Right atrium auricular region (tissue), 2 donors: ENCODE measurements around the gene SPAG5. TPM values are rescaled to one million over a fixed set of nuclear protein-coding genes. Genes with fewer than 3 reads are reported as not detected.

Experiments used
- DNase-seq: peaks from one replicate; pipeline ENCODE4 v3.0.0-alpha.2; 2019; ENCODE audit warnings: low spot score
- H3K27ac ChIP-seq, 2 donors: fragments of 200-600 bp; sonication (generic); 1 replicate in 1 of 2; 2 replicates in 1 of 2; pipeline ENCODE4 v1.5.1; 2016 to 2019
- H3K27me3 ChIP-seq, 2 donors: fragments of 200-600 bp; sonication (generic); one replicate each; pipeline versions ENCODE4 v1.5.1 to v1.6.0; 2017 to 2019
- H3K36me3 ChIP-seq: fragments of 200-600 bp; sonication (generic); one replicate; pipeline ENCODE4 v1.5.1; 2016
- H3K4me1 ChIP-seq, 2 donors: fragments of 200-600 bp; sonication (generic); one replicate each; pipeline versions ENCODE4 v1.5.1 to v1.6.0; 2017 to 2019
- H3K4me3 ChIP-seq, 2 donors: fragments of 200-600 bp; sonication (generic); 1 replicate in 1 of 2; 2 replicates in 1 of 2; pipeline ENCODE4 v1.5.1; 2017 to 2019; ENCODE audit warnings: mild to moderate bottlenecking in 1 of 2, moderate library complexity in 1 of 2
- H3K9me3 ChIP-seq, 2 donors: fragments of 200-600 bp; sonication (generic); one replicate each; pipeline ENCODE4 v1.5.1; 2019
- total RNA-seq, 2 donors: library from RNA; depleted of rRNA; stranded (reverse); fragments of >200 nt; gene quantifications; one replicate each; pipeline ENCODE4 v1.1.0, GENCODE V29; 2016
- TF ChIP-seq, protein P1 (sequence below), 2 donors: fragments of 200-600 bp; sonication (generic); IDR thresholded peaks; one replicate each; pipeline ENCODE4 v1.5.1; 2019; ENCODE audit warnings: antibody characterized with exemption in 2 of 2

SPAG5 gene, protein sequence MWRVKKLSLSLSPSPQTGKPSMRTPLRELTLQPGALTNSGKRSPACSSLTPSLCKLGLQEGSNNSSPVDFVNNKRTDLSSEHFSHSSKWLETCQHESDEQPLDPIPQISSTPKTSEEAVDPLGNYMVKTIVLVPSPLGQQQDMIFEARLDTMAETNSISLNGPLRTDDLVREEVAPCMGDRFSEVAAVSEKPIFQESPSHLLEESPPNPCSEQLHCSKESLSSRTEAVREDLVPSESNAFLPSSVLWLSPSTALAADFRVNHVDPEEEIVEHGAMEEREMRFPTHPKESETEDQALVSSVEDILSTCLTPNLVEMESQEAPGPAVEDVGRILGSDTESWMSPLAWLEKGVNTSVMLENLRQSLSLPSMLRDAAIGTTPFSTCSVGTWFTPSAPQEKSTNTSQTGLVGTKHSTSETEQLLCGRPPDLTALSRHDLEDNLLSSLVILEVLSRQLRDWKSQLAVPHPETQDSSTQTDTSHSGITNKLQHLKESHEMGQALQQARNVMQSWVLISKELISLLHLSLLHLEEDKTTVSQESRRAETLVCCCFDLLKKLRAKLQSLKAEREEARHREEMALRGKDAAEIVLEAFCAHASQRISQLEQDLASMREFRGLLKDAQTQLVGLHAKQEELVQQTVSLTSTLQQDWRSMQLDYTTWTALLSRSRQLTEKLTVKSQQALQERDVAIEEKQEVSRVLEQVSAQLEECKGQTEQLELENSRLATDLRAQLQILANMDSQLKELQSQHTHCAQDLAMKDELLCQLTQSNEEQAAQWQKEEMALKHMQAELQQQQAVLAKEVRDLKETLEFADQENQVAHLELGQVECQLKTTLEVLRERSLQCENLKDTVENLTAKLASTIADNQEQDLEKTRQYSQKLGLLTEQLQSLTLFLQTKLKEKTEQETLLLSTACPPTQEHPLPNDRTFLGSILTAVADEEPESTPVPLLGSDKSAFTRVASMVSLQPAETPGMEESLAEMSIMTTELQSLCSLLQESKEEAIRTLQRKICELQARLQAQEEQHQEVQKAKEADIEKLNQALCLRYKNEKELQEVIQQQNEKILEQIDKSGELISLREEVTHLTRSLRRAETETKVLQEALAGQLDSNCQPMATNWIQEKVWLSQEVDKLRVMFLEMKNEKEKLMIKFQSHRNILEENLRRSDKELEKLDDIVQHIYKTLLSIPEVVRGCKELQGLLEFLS
- 1 to 10 TPM in 1 of 2 donors, under 1 TPM in 1; 0.98 to 1.1 TPM for total RNA-seq

DNA sequence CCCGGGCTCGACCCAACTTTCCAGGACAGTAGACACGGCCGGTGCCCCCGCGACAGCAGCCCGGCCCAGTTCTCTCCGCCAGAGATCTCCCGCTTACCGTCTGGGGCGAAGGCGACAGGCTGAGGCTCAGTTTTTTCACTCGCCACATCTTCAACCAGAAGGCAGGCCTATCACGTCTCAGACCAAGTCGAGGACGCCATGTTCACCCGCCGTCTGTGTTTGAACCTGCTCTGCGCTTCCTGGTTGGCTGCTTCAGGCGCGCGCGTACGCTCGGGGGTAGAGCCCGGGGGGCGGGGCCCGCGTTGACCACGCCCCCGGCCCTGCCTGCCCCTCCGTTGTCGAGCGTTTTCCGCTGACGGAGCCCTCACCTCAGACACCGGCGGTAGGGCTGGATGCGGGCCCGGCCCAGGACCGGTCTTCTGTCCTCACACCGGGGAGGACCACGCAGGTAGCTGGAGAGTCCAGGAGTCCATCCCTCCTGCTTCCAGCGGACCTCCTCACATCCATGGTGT lies at the start of gene SPAG5:
Gene SPAG5, minus strand, starts transcription at position 227 of the 512 bp plus-strand sequence. Its CDS starts 79 bp downstream, at position 148.
- TF ChIP-seq, protein P1, sequence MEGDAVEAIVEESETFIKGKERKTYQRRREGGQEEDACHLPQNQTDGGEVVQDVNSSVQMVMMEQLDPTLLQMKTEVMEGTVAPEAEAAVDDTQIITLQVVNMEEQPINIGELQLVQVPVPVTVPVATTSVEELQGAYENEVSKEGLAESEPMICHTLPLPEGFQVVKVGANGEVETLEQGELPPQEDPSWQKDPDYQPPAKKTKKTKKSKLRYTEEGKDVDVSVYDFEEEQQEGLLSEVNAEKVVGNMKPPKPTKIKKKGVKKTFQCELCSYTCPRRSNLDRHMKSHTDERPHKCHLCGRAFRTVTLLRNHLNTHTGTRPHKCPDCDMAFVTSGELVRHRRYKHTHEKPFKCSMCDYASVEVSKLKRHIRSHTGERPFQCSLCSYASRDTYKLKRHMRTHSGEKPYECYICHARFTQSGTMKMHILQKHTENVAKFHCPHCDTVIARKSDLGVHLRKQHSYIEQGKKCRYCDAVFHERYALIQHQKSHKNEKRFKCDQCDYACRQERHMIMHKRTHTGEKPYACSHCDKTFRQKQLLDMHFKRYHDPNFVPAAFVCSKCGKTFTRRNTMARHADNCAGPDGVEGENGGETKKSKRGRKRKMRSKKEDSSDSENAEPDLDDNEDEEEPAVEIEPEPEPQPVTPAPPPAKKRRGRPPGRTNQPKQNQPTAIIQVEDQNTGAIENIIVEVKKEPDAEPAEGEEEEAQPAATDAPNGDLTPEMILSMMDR (IDR thresholded peaks at IDR 0.05): no peak
- Histone ChIP-seq H3K9me3 (no peaks in the 10 kb centered on the region), H3K27ac (peak within 1 kb of the TSS; percentile 93 to 96), H3K36me3 (no peaks in the 10 kb centered on the region), H3K27me3 (no peaks in the 10 kb centered on the region), H3K4me3 (peak within 1 kb of the TSS; percentile 48 to 70), H3K4me1 (peaks cover 0 to 17% of the 10 kb centered on the region in 2 donors)
- DNase-seq: peak; percentile 95

DNA sequence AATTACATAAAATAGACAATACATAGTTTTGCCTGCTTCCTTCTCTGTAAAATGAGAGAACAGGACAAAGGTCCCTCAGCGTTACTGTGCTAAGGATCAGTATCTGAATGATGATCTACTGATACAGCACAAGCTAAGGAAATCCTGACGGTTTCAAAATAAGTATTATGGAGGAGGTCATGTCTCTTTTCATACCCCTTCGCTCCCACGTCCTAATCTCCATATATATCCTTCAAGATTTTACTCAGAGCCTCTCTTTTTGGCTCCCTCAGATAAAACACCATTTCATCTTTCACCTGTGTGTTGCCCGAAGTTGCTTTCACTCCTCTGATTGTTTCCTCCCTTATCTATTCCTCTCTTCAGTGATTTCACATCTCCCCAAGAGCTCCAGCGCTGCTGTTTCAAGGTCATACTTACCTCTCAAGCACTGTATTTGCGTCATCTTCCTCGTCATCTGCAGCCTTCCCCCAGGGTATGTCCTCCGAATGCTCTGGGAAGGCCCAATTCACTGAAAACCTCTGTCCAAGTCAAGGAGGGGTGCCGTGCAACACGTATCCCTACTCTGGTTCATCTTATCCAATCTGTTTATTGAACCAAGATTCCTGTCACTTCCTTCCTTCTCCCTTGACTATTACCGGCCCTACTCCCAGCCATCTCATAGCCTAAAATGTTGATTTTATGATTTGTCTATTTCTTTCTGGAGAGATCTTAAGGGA lies 47.4 kb upstream of the SPAG5 start:
- Histone ChIP-seq H3K4me3 (peak overlapping the region; percentile 18), H3K4me1 (peaks cover 0 to 43% of the 10 kb centered on the region in 2 donors)

DNA sequence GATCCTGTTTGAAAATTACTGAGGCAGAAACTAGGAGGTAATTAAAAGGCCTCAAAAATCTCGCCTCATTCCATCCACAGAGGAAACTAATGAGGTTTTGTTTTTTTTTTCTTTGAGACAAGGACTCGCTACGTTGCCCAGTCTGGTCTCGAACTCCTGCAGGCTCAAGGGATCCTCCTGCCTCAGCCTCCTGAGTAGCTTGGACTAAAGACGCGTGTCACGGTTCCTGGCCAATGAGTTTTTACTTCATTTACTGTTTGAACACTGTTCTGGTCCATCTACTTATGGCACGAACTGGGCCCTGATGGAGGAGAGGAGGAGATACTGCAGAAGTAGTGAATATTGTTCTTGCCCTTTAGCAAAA lies 46.7 kb upstream of the SPAG5 start:
- H3K27me3 ChIP-seq: no peaks in the 10 kb centered on the region
- peak overlapping the region; percentile 91 to 97 for H3K27ac ChIP-seq
- peaks cover 32% of the 10 kb centered on the region for H3K36me3 ChIP-seq
- H3K4me1 ChIP-seq: peaks cover 0 to 43% of the 10 kb centered on the region in 2 donors
- TF ChIP-seq, protein P1 (IDR thresholded peaks at IDR 0.05): no peak
- H3K4me3 ChIP-seq: peak overlapping the region; percentile 91 to 96
- DNase-seq: no peak
- H3K9me3 ChIP-seq: no peaks in the 10 kb centered on the region

More for the DNA sequence above, 47.4 kb upstream of the SPAG5 start:
- no peak for DNase-seq
- no peaks in the 10 kb centered on the region for H3K9me3 ChIP-seq
- H3K27ac ChIP-seq: peak overlapping the region; percentile 91 to 97
- TF ChIP-seq, protein P1 (IDR thresholded peaks at IDR 0.05): no peak
- no peaks in the 10 kb centered on the region for H3K27me3 ChIP-seq
- peaks cover 30% of the 10 kb centered on the region for H3K36me3 ChIP-seq

DNA sequence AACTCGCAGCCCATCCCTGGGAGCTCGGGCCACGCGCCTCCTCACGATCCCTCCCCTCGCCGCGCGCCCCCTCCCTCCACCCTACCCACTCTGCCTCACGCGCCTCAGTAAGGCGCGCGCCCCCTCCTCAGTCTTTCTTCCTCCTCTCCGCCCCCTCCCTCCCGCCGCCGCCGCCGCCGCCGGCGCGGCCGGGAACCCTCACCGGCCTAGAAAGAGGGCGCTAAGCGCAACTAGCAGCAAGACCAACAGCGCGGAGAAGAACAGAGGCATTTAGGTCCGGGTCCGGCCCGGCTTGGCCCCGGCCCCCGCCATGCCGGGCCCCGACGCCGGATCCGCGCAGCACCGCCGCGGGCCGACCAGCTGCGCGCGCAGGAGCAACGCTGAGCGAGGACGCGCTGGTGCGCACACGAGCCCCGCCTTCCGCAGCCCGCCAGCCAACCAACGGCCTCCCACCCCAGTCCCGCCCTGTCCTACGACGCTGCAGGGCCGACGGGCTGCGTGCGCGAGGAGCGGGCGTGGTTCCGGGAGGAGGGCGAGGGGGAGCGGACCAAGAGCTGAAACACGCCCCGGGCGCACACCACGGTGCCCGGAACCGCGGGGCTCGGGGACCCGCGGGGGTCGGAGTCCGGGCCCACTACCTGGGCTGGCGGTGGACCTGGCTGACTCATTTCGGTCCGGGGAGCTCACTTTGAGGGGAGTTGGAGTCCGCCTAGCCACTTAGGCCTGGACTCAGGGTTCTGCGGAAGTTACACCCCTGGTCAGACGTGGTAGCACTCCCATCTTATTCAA lies 46.2 kb upstream of the SPAG5 start, which contains the start of gene BLTP2:
Gene BLTP2, minus strand, starts transcription at position 372 of the 789 bp plus-strand sequence. Its CDS starts 102 bp downstream, at position 270.
- TF ChIP-seq, protein P1 (IDR thresholded peaks at IDR 0.05): no peak

More for the DNA sequence above, 46.2 kb upstream of the SPAG5 start, which contains the start of gene BLTP2:
- peak within 1 kb of the TSS; percentile 91 to 96 for H3K4me3 ChIP-seq
- peaks cover 37% of the 10 kb centered on the region for H3K36me3 ChIP-seq
- peaks cover 0 to 43% of the 10 kb centered on the region in 2 donors for H3K4me1 ChIP-seq
- DNase-seq: peak; percentile 95
- H3K27ac ChIP-seq: peak within 1 kb of the TSS; percentile 91 to 97
- H3K27me3 ChIP-seq: no peaks in the 10 kb centered on the region
- H3K9me3 ChIP-seq: no peaks in the 10 kb centered on the region
